Mesenchymal stem cell (in vitro differentiated cells and primary cell): ENCODE data around the gene SORCS3.

Experiments used
- DNase-seq: peaks from one replicate; pipeline ENCODE4 v3.0.0-alpha.2; 2013
- H2AFZ ChIP-seq: one replicate; pipeline ENCODE4 v1.6.1; 2013; ENCODE audit warnings: low read depth, mild to moderate bottlenecking, control low read depth, inconsistent platforms, low read length, moderate library complexity
- H2AK5ac ChIP-seq: 2 replicates; pipeline ENCODE4 v1.6.1; 2013; ENCODE audit warnings: low read length, moderate library complexity, mild to moderate bottlenecking, inconsistent platforms; ENCODE audit not compliant: severe bottlenecking
- H2BK120ac ChIP-seq: one replicate; pipeline ENCODE4 v1.6.1; 2013; ENCODE audit warnings: low read depth, mild to moderate bottlenecking, inconsistent platforms, low read length, moderate library complexity
- H2BK12ac ChIP-seq, 2 experiments: one replicate each; pipeline ENCODE4 v1.6.1; 2013; ENCODE audit warnings: inconsistent platforms in 2 of 2, low read length in 2 of 2, mild to moderate bottlenecking in 2 of 2, moderate library complexity in 2 of 2, control low read depth in 1 of 2
- H2BK15ac ChIP-seq: one replicate; pipeline ENCODE4 v1.6.1; 2013; ENCODE audit warnings: mild to moderate bottlenecking, low read depth, inconsistent platforms; ENCODE audit not compliant: poor library complexity, severe bottlenecking
- H2BK5ac ChIP-seq: 2 replicates; pipeline ENCODE4 v1.6.1; 2013; ENCODE audit warnings: low read depth, mild to moderate bottlenecking, low read length, control low read depth, inconsistent platforms; ENCODE audit not compliant: poor library complexity, severe bottlenecking
- H3K14ac ChIP-seq, 2 experiments: one replicate each; pipeline ENCODE4 v1.6.1; 2013; ENCODE audit warnings: inconsistent platforms in 2 of 2, low read length in 2 of 2, control low read depth in 1 of 2, mild to moderate bottlenecking in 1 of 2, moderate library complexity in 1 of 2
- H3K18ac ChIP-seq, 2 experiments: one replicate each; pipeline ENCODE4 v1.6.1; 2013; ENCODE audit warnings: inconsistent platforms in 2 of 2, low read length in 2 of 2, control low read depth in 1 of 2, low read depth in 1 of 2, mild to moderate bottlenecking in 1 of 2
- H3K23ac ChIP-seq, 2 experiments: one replicate each; pipeline ENCODE4 v1.6.1; 2013; ENCODE audit warnings: inconsistent platforms in 2 of 2, low read length in 2 of 2, mild to moderate bottlenecking in 2 of 2, moderate library complexity in 2 of 2, control low read depth in 1 of 2
- H3K27ac ChIP-seq: 2 replicates; pipeline ENCODE4 v1.5.1; 2013; ENCODE audit warnings: mild to moderate bottlenecking, moderate library complexity, low read length, control low read depth, inconsistent platforms; ENCODE audit not compliant: poor library complexity, severe bottlenecking
- H3K27me3 ChIP-seq, 2 experiments: 2 replicates each; pipeline versions ENCODE4 v1.6.1 to v1.7.0; 2013; ENCODE audit warnings: low read length in 2 of 2, mild to moderate bottlenecking in 2 of 2, moderate library complexity in 2 of 2, control low read depth in 1 of 2, inconsistent platforms in 1 of 2; ENCODE audit not compliant: control insufficient read depth in 1 of 2, insufficient read depth in 1 of 2
- H3K36me3 ChIP-seq, 2 experiments: 2 replicates each; pipeline versions ENCODE4 v1.6.1 to v1.7.0; 2013; ENCODE audit warnings: low read length in 2 of 2, control low read depth in 1 of 2, inconsistent platforms in 1 of 2, low read depth in 1 of 2, mild to moderate bottlenecking in 1 of 2; ENCODE audit not compliant: insufficient read depth in 2 of 2, control insufficient read depth in 1 of 2
- H3K4ac ChIP-seq, 2 experiments: one replicate each; pipeline ENCODE4 v1.6.1; 2013; ENCODE audit warnings: inconsistent platforms in 2 of 2, low read length in 2 of 2, mild to moderate bottlenecking in 2 of 2, moderate library complexity in 2 of 2, control low read depth in 1 of 2, low read depth in 1 of 2
- H3K4me1 ChIP-seq: 2 replicates; pipeline ENCODE4 v1.6.1; 2013; ENCODE audit warnings: low read depth, low read length, control low read depth; ENCODE audit not compliant: control insufficient read depth, insufficient read depth
- H3K4me2 ChIP-seq: 2 replicates; pipeline ENCODE4 v1.6.1; 2013; ENCODE audit warnings: low read length, mild to moderate bottlenecking, inconsistent platforms; ENCODE audit not compliant: poor library complexity, severe bottlenecking
- H3K4me3 ChIP-seq, 2 experiments: 2 replicates each; pipeline versions ENCODE4 v1.5.1 to v1.7.0; 2013; ENCODE audit warnings: low read length in 2 of 2, mild to moderate bottlenecking in 2 of 2, control low read depth in 1 of 2, low read depth in 1 of 2; ENCODE audit not compliant: insufficient read depth in 1 of 2
- H3K79me1 ChIP-seq: replicated peaks from 2 replicates; pipeline ENCODE4 v1.6.1; 2013; ENCODE audit warnings: mild to moderate bottlenecking, control low read depth, low read length, inconsistent platforms; ENCODE audit not compliant: poor library complexity, severe bottlenecking
- H3K9ac ChIP-seq: 2 replicates; pipeline ENCODE4 v1.7.0; 2013; ENCODE audit warnings: mild to moderate bottlenecking, low read length, moderate library complexity
- H3K9me3 ChIP-seq: 2 replicates; pipeline ENCODE4 v1.7.0; 2013; ENCODE audit warnings: mild to moderate bottlenecking, low read length; ENCODE audit not compliant: control insufficient read depth
- H4K8ac ChIP-seq: one replicate; pipeline ENCODE4 v1.6.1; 2013; ENCODE audit warnings: inconsistent platforms, mild to moderate bottlenecking, low read length, moderate library complexity
- H4K91ac ChIP-seq: one replicate; pipeline ENCODE4 v1.6.1; 2013; ENCODE audit warnings: mild to moderate bottlenecking, low read length, inconsistent platforms
- WGBS: methylation state at CpG from one replicate; pipeline ENCODE4 v1.1.7; 2013; ENCODE audit warnings: mixed read lengths; 5-methylcytosine and 5-hydroxymethylcytosine counted together

Gene SORCS3

GRCh38 chr10:104894681-104895080, 253.6 kb downstream of the SORCS3 start:
- H3K23ac ChIP-seq, result no peak overlapping the region
- H2AFZ ChIP-seq, result no peak overlapping the region
- H3K4me2 ChIP-seq, result no peak overlapping the region
- H3K27ac ChIP-seq, result no peak overlapping the region
- no peak overlapping the region for H2BK12ac ChIP-seq
- no peak overlapping the region for H3K14ac ChIP-seq
- H3K9me3 ChIP-seq, result peaks cover 11% of the 10 kb centered on the region
- no peaks in the 10 kb centered on the region for H3K4me1 ChIP-seq
- WGBS, result 70% methylated on average over 3 of the region's 3 CpGs
- no peak overlapping the region for H3K9ac ChIP-seq
- DNase-seq, result no peak
- H2BK15ac ChIP-seq, result no peak overlapping the region
- no peaks in the 10 kb centered on the region for H3K79me1 ChIP-seq
- peaks cover 0 to 2% of the 10 kb centered on the region in 2 experiments for H3K27me3 ChIP-seq
- no peak overlapping the region for H3K4me3 ChIP-seq
- no peak overlapping the region for H4K8ac ChIP-seq
- H3K18ac ChIP-seq, result no peak overlapping the region
- H2BK5ac ChIP-seq, result no peak overlapping the region
- H3K4ac ChIP-seq, result no peak overlapping the region
- no peak overlapping the region for H2BK120ac ChIP-seq
- H4K91ac ChIP-seq, result no peak overlapping the region
- H2AK5ac ChIP-seq, result no peak overlapping the region
- no peaks in the 10 kb centered on the region for H3K36me3 ChIP-seq

- H3K23ac ChIP-seq, result no peak overlapping the region
- WGBS, result 0% methylated on average over 1 of the region's 1 CpG
- H4K8ac ChIP-seq, result no peak overlapping the region
Observed at GRCh38 chr10:104895541-104895940, 254.5 kb downstream of the SORCS3 start.

GRCh38 chr10:104895981-104896380, 254.9 kb downstream of the SORCS3 start:
- H3K27ac ChIP-seq, result no peak overlapping the region
- H2BK5ac ChIP-seq, result no peak overlapping the region
- no peak for DNase-seq
- no peak overlapping the region for H2AK5ac ChIP-seq
- H3K79me1 ChIP-seq, result no peaks in the 10 kb centered on the region
- H3K9ac ChIP-seq, result no peak overlapping the region
- H2BK120ac ChIP-seq, result no peak overlapping the region
- H4K91ac ChIP-seq, result no peak overlapping the region
- H3K4ac ChIP-seq, result no peak overlapping the region
- H2BK12ac ChIP-seq, result no peak overlapping the region
- 64% methylated on average over 1 of the region's 1 CpG for WGBS
- peaks cover 0 to 2% of the 10 kb centered on the region in 2 experiments for H3K27me3 ChIP-seq
- no peak overlapping the region for H3K14ac ChIP-seq
- no peaks in the 10 kb centered on the region for H3K36me3 ChIP-seq
- no peak overlapping the region for H2AFZ ChIP-seq
- no peaks in the 10 kb centered on the region for H3K4me1 ChIP-seq
- no peak overlapping the region for H3K4me2 ChIP-seq
- no peak overlapping the region for H4K8ac ChIP-seq
- no peak overlapping the region for H3K4me3 ChIP-seq
- H3K9me3 ChIP-seq, result peaks cover 7% of the 10 kb centered on the region
- no peak overlapping the region for H3K23ac ChIP-seq
- no peak overlapping the region for H2BK15ac ChIP-seq
- no peak overlapping the region for H3K18ac ChIP-seq

More at GRCh38 chr10:104895541-104895940, 254.5 kb downstream of the SORCS3 start:
- Histone ChIP-seq H3K4me1 (no peaks in the 10 kb centered on the region), H2BK12ac (no peak overlapping the region), H3K27ac (no peak overlapping the region), H4K91ac (no peak overlapping the region), H3K4me3 (no peak overlapping the region), H3K9ac (no peak overlapping the region), H3K79me1 (no peaks in the 10 kb centered on the region), H2AK5ac (no peak overlapping the region), H3K14ac (no peak overlapping the region), H3K4ac (no peak overlapping the region), H3K18ac (no peak overlapping the region), H2BK15ac (no peak overlapping the region), H3K4me2 (no peak overlapping the region), H2BK5ac (no peak overlapping the region), H2BK120ac (no peak overlapping the region), H2AFZ (no peak overlapping the region), H3K36me3 (no peaks in the 10 kb centered on the region), H3K27me3 (peaks cover 0 to 2% of the 10 kb centered on the region in 2 experiments), H3K9me3 (peaks cover 9% of the 10 kb centered on the region)
- no peak for DNase-seq

- Histone ChIP-seq H3K18ac (no peak overlapping the region), H4K8ac (no peak overlapping the region), H2BK12ac (no peak overlapping the region), H3K27ac (no peak overlapping the region), H3K4me3 (no peak overlapping the region), H3K4me1 (no peaks in the 10 kb centered on the region), H3K23ac (no peak overlapping the region), H3K36me3 (no peaks in the 10 kb centered on the region), H3K4me2 (no peak overlapping the region), H3K9ac (no peak overlapping the region), H2AK5ac (no peak overlapping the region), H2AFZ (no peak overlapping the region), H2BK120ac (no peak overlapping the region), H3K9me3 (peaks cover 3% of the 10 kb centered on the region), H3K4ac (no peak overlapping the region), H2BK15ac (no peak overlapping the region), H3K79me1 (no peaks in the 10 kb centered on the region), H2BK5ac (no peak overlapping the region), H4K91ac (no peak overlapping the region), H3K14ac (no peak overlapping the region), H3K27me3 (peaks cover 0 to 17% of the 10 kb centered on the region in 2 experiments)
- no peak for DNase-seq
- WGBS, result 100% methylated on average over 1 of the region's 4 CpGs
Observed at GRCh38 chr10:104897696-104898095, 256.6 kb downstream of the SORCS3 start.
